ENCODE measurements around the gene UROS. TPM values are rescaled to one million over a fixed set of nuclear protein-coding genes. Genes with fewer than 3 reads are reported as not detected.

Gene UROS
- polyA plus RNA-seq, 12 donors: 43.2 to 79.5 (median 57.8) TPM; not detected in 1

DNA sequence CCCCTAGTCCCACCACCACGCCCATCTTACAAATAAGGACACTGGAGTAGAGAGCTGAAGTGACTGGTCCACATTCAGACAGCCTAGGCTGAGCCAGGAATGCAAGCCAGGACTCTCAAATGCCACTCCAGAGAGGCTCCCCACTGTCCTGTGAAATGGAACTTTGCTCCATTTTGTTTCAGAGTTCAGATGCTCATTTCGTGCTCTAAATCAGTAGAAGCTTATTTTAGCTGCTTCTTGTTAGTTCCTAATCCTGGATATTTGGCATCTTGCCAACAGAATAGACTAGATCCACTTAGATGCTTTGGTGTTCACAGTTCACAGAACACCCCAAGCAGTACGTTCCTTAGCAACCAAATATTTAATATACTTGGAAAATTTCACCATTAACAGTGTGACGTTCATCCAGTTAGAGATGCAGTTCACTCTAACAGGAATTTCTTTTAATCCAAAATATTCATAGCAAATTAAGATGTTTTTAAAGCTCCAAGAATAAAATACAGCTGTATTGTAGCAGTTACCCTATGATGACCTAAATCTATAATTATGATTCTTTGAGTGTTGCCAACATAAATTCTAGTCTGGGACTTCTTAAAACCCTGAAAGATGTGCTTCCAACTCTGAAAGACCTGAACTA is 54.7 kb downstream of the UROS start:
- DNase-seq: peak; percentile 77

DNA sequence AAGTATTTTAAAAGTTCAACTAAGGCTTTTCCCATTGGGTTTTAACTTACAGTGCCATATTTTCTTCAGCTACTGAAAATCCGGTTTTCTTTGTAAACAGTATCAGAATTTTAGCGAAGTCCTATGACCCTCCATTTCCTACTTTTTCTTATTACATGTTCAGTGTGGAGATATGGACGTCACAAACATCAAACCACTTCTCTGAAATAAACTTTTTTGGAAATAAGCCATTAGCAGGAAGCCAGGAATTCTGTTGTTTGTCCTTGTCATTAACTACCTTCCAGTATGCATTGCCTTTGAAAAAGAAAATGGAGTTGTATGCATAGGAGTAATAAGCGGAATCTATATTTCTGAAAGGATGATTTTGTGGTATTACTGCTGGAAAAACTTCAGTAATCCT is 56.5 kb downstream of the UROS start:
- no peak for DNase-seq

DNA sequence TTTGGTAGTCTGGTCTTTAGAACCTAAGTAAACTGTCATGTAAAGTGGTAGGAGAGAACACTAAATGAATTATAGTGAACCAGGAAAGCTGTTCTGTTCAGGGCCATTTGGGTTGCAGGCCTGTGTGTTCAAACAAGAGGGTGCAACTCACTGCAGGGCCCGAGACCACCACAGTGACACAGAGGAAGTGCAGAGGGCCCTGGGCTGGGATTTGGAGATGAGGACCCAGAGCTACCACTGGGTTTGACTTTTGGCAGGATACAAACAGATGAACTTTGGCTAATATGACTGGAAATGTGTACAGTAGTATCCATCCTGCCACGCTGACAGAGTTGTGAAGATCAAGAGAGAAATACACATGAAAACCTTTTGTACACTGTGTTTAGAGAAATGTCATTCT is 57.2 kb downstream of the UROS start:
- DNase-seq: no peak

DNA sequence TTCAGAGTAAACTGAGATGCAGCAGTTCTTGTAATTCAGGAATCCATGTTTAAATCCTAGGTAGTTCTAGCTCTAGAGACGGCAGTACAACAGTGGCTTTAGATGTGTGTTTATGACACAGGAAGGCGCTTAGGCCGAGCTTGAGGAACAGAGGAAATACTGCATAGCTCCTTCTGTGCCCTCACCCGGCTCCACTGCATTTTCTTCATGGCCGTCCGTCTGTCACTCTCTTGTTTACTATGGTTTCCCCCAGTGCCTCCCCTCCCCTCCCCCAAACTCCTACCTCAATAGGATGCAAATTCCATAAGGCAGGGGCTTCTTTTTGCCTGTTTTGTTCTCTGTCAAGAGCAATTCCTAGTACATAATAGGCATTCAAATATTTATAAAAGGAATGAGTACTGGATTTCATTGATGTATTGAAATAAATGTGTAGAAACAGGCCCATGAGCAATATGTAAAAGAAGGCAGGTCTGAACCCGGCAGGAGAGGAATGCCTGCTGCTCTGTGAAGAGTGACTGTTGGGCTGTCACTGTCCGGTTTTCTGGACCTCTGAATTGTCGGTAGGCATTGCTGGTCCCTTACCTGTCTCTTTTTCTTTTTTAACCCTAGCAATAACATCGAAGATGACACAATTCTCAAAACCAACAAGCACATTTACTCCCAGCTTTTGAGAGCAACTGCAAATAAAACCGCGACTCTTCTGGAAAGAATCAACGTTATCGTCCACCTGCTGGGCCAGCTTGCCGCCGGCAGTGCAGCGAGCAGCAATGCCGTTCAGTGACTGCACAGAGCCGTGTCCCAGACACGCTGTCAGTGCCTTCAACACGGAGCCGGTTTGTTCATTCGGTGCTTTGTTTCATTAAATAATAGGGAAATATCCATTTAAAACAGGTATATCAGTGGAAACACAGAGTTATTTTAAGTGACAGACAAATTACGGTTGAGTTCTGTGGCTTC is 60.1 kb downstream of the UROS start:
- no peak for DNase-seq

- DNase-seq: no peak
Measured at GRCh38 chr10:125761961-125762360, 61.1 kb downstream of the UROS start.

DNA sequence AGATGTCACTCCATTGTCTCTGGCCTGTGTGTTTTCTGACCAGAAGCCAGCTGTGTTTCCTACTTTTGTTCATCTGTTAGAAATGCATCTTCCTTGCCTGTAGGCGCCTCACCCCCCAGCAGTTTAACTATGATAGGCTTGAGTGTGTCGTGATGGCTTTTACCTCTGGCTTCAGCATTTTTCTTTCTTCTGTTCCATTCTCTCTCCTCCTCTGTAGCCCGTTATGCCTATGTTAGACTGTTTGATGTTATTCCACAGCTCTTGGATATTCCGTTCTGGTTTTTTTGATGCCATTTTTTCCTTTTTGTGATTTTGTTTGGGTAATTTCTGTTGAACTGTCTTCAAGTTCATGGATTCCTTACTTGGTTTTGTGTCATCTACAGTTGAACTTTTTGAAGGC is 65.3 kb downstream of the UROS start:
- no peak for DNase-seq

DNA sequence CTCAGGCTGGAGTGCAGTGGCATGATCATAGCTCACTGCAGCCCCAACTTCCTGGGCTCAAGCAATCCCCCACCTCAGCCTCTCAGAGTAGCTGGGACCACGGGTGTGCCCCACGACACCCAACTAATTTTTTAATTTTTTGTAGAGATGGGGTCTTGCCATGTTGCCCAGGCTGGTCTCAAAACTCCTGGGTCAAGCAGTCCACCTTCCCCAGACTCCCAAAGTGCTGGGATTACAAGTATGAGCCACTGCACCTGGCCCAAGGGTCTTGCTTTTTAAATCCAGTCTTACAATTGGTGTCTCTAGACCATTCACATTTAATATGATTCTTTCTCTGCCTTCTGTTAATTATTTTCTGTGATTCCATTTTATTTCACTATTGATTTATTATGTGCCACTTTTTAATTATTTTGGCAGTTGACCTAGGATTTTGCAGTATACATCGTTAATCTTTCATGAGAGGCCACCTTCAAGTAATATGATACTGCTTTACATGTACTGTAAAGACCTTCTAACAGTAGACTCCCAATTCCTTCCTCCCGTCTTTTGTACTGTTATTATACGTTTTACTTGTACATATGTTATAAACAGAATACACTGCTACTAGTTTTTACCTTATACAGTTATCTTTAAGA is 66.1 kb downstream of the UROS start:
- DNase-seq: no peak

DNA sequence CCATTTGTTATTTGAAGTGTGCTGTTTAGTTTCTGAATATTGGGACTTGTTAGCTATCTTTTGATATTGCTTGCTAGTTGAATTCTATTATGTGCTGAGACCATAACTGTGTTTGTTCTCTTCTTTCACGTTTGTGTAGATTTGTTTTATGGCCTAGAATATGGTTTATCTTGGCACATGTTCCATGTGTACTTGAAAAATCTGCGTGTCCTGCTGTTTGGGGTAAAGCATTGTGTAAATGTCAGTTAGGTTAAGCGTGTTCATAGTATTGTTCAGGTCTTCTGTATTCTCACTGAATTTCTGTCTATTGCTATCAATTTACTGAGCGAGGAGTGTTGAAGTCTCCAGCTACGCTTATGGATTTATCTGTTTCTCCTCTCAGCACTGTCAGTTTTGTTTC is 66.9 kb downstream of the UROS start:
- no peak for DNase-seq

DNA sequence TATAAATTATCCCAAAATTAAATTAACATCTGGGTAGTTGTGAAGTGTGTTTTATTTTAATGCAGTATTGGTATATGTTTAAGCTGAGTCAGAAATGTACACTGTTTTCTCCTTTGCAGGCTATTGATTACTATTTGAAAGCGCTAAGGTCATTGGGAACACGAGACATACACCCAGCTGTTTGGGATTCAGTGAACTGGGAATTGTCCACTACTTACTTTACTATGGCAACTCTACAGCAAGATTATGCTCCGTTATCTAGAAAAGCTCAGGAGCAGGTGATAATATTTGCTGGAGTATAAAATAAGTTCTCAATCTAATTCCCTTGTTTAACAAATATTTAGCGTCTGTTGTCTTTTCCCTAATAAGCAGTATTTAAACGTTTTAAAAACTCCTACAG is 75.6 kb downstream of the UROS start:
- DNase-seq: no peak

DNA sequence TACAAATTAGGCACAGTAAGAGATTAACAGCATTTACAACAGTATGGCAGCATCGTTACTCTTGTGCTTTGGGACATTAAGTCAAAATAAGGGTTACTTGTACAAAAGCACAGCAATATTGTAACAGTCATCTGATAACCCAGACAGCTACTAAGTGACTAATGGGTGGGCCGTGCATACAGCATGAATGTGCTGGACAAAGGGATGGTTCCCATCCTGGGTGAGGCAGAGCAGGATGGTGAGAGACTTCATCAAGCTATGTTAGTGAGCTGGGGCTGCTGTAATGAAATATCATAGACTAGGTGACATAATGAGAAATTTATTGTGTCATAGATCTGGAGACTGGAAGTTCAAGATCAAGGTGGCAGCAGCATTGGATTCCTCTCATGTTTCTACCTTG is 78.1 kb downstream of the UROS start:
- no peak for DNase-seq

GRCh38 chr10:125742465-125742864 is 80.6 kb downstream of the UROS start:
- DNase-seq: no peak

GRCh38 chr10:125739994-125740679 is 82.9 kb downstream of the UROS start:
- no peak for DNase-seq

Other genes starting within 250 kb of the UROS start
- not detected for gene TEX36, start 140.1 kb downstream of the UROS start, polyA plus RNA-seq (ENCODE audit: insufficient read length in 12 of 12)
- 10 to 100 TPM in 11 of 12 donors, not detected in 1; 16.1 to 33.7 (median 24.3) TPM for gene EDRF1, start 103.5 kb downstream of the UROS start, polyA plus RNA-seq (ENCODE audit: insufficient read length in 12 of 12)
- gene MMP21, start 47.4 kb downstream of the UROS start, polyA plus RNA-seq (ENCODE audit: insufficient read length in 12 of 12): under 1 TPM in 10 of 12 donors, not detected in 2; 0.14 to 0.60 (median 0.51) TPM
- 10 to 100 TPM in 11 of 12 donors, not detected in 1; 36.9 to 75.0 (median 68.6) TPM for gene BCCIP, start 288 bp upstream of the UROS start, polyA plus RNA-seq (ENCODE audit: insufficient read length in 12 of 12)
- gene DHX32, start 58.0 kb upstream of the UROS start, polyA plus RNA-seq (ENCODE audit: insufficient read length in 12 of 12): 10 to 100 TPM in 10 of 12 donors, 1 to 10 TPM in 1, not detected in 1; 7.1 to 23.3 (median 19.2) TPM
- 1 to 10 TPM in 5 of 12 donors, under 1 TPM in 5, not detected in 2; 0.19 to 6.1 (median 0.98) TPM for gene FANK1, start 73.3 kb upstream of the UROS start, polyA plus RNA-seq (ENCODE audit: insufficient read length in 12 of 12)